Osteoblast (primary cell): ENCODE results near the gene ODAPH. TPM values are rescaled to one million over a fixed set of nuclear protein-coding genes. Genes with fewer than 3 reads are reported as not detected.
"Not testable (repeated sequence)": the region's sequence is repeated elsewhere in the genome, so short reads cannot be mapped to it uniquely, and the experiment has no call there.

ENCODE experiments used
- DNase-seq: peaks from one replicate; pipeline ENCODE4 v3.0.0; 2011; ENCODE audit warnings: low spot score, mixed read lengths; ENCODE audit not compliant: insufficient read length; ENCODE audit errors: missing footprints
- H2AFZ ChIP-seq: 2 replicates; pipeline ENCODE4 v1.6.0; 2011; ENCODE audit warnings: mild to moderate bottlenecking, low read length
- H3K27ac ChIP-seq: 2 replicates; pipeline ENCODE4 v1.5.1; 2011; ENCODE audit warnings: mild to moderate bottlenecking, low read depth, low read length, moderate library complexity
- H3K27me3 ChIP-seq: 2 replicates; pipeline ENCODE4 v1.6.0; 2012; ENCODE audit warnings: mild to moderate bottlenecking, control low read depth, inconsistent platforms, low read length, moderate library complexity; ENCODE audit not compliant: insufficient read depth
- H3K36me3 ChIP-seq: 2 replicates; pipeline ENCODE4 v1.5.1; 2011; ENCODE audit warnings: mild to moderate bottlenecking, low read length, control low read depth, moderate library complexity; ENCODE audit not compliant: insufficient read depth
- H3K4me1 ChIP-seq: 2 replicates; pipeline ENCODE4 v1.5.1; 2011; ENCODE audit warnings: mild to moderate bottlenecking, low read length, control low read depth, moderate library complexity; ENCODE audit not compliant: insufficient read depth
- H3K4me2 ChIP-seq: 2 replicates; pipeline ENCODE4 v1.6.0; 2011; ENCODE audit warnings: mild to moderate bottlenecking, low read length; ENCODE audit not compliant: insufficient read depth
- H3K4me3 ChIP-seq: fragments of 200-600 bp; sonication (generic); 3 replicates; pipeline ENCODE4 v1.5.1; 2012; ENCODE audit warnings: mild to moderate bottlenecking, low read length, inconsistent platforms; ENCODE audit not compliant: insufficient read depth
- H3K79me2 ChIP-seq: 2 replicates; pipeline ENCODE4 v1.6.0; 2012; ENCODE audit warnings: mild to moderate bottlenecking, low read length, control low read depth, inconsistent platforms; ENCODE audit not compliant: insufficient read depth
- H3K9me3 ChIP-seq: 2 replicates; pipeline ENCODE4 v1.5.1; 2011; ENCODE audit warnings: low read depth, low read length, control low read depth
- H4K20me1 ChIP-seq: 2 replicates; pipeline ENCODE4 v1.6.0; 2012; ENCODE audit warnings: mild to moderate bottlenecking, low read length, control low read depth; ENCODE audit not compliant: insufficient read depth
- total RNA-seq: library from RNA; depleted of rRNA; stranded (reverse); fragments of >200 nt; gene quantifications from 2 replicates; pipeline ENCODE4 v1.2.3, GENCODE V29; 2012
- TF ChIP-seq, protein P1 (sequence below): IDR thresholded peaks from 2 replicates; pipeline ENCODE4 v1.5.1; 2011; ENCODE audit warnings: mild to moderate bottlenecking, low read depth, low read length, moderate library complexity; ENCODE audit errors: extremely low read depth

The ODAPH gene
- not detected in 2 replicates for total RNA-seq

GRCh38 chr4:75555294-75556164, at the start of gene ODAPH:
Gene ODAPH, plus strand, starts transcription at chr4:75556066. Its CDS starts 17 bp downstream, at chr4:75556083.
- H2AFZ ChIP-seq, result no peak within 1 kb of the TSS
- peak within 1 kb of the TSS; percentile 18 for H3K4me2 ChIP-seq
- peaks cover 4% of the 10 kb centered on the region for H3K27me3 ChIP-seq
- H3K4me1 ChIP-seq, result peaks cover 7% of the 10 kb centered on the region
- no peak within 1 kb of the TSS for H3K4me3 ChIP-seq
- DNase-seq, result peak; percentile 58
- no peaks in the 10 kb centered on the region for H4K20me1 ChIP-seq
- no peaks in the 10 kb centered on the region for H3K79me2 ChIP-seq
- H3K27ac ChIP-seq, result no peak within 1 kb of the TSS
- H3K36me3 ChIP-seq, result no peaks in the 10 kb centered on the region
- TF ChIP-seq, protein P1, sequence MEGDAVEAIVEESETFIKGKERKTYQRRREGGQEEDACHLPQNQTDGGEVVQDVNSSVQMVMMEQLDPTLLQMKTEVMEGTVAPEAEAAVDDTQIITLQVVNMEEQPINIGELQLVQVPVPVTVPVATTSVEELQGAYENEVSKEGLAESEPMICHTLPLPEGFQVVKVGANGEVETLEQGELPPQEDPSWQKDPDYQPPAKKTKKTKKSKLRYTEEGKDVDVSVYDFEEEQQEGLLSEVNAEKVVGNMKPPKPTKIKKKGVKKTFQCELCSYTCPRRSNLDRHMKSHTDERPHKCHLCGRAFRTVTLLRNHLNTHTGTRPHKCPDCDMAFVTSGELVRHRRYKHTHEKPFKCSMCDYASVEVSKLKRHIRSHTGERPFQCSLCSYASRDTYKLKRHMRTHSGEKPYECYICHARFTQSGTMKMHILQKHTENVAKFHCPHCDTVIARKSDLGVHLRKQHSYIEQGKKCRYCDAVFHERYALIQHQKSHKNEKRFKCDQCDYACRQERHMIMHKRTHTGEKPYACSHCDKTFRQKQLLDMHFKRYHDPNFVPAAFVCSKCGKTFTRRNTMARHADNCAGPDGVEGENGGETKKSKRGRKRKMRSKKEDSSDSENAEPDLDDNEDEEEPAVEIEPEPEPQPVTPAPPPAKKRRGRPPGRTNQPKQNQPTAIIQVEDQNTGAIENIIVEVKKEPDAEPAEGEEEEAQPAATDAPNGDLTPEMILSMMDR, result peak; percentile 30
- H3K9me3 ChIP-seq, result no peaks in the 10 kb centered on the region

GRCh38 chr4:75509592-75509991, 46.3 kb upstream of the ODAPH start:
- peaks cover 13% of the 10 kb centered on the region for H4K20me1 ChIP-seq
- peaks cover 27% of the 10 kb centered on the region for H3K4me1 ChIP-seq
- H2AFZ ChIP-seq, H3K4me3 ChIP-seq, DNase-seq, H3K9me3 ChIP-seq, H3K27me3 ChIP-seq, H3K27ac ChIP-seq, H3K4me2 ChIP-seq: not testable (repeated sequence)
- peaks cover 77% of the 10 kb centered on the region for H3K79me2 ChIP-seq
- peaks cover 20% of the 10 kb centered on the region for H3K36me3 ChIP-seq

- TF ChIP-seq, protein P1, result no peak
- DNase-seq, result no peak
- Histone ChIP-seq H3K27me3 (no peaks in the 10 kb centered on the region), H3K36me3 (peaks cover 14% of the 10 kb centered on the region), H3K27ac (peak overlapping the region; percentile 42), H3K9me3 (no peaks in the 10 kb centered on the region), H3K4me1 (peaks cover 36% of the 10 kb centered on the region), H4K20me1 (peaks cover 13% of the 10 kb centered on the region), H2AFZ (no peak overlapping the region), H3K4me3 (peak overlapping the region; percentile 97), H3K4me2 (peak overlapping the region; percentile 98), H3K79me2 (peaks cover 73% of the 10 kb centered on the region)
Observed at GRCh38 chr4:75511841-75512240, 44.0 kb upstream of the ODAPH start.

- peaks cover 16% of the 10 kb centered on the region for H3K36me3 ChIP-seq
- peak overlapping the region; percentile 45 for H2AFZ ChIP-seq
- no peaks in the 10 kb centered on the region for H3K9me3 ChIP-seq
- H4K20me1 ChIP-seq, result peaks cover 13% of the 10 kb centered on the region
- peak overlapping the region; percentile 98 for H3K4me2 ChIP-seq
- peaks cover 36% of the 10 kb centered on the region for H3K4me1 ChIP-seq
- H3K27me3 ChIP-seq, result no peaks in the 10 kb centered on the region
- TF ChIP-seq, protein P1, result no peak
- peaks cover 65% of the 10 kb centered on the region for H3K79me2 ChIP-seq
- no peak for DNase-seq
- H3K27ac ChIP-seq, result peak overlapping the region; percentile 96
- H3K4me3 ChIP-seq, result peak overlapping the region; percentile 97
Observed at GRCh38 chr4:75512386-75513211, 43.3 kb upstream of the ODAPH start.
